HepG2 (cell line): ENCODE results near the gene PPP1R12C. TPM values are rescaled to one million over a fixed set of nuclear protein-coding genes. Genes with fewer than 3 reads are reported as not detected.
A peak's percentile ranks its signal among the peaks of the same experiment; 100 is the strongest.

Source experiments
- CREB1 ChIP-seq, 2 experiments: fragments of 450-650 bp in 1 of 2; IDR thresholded peaks; 2 replicates each; pipeline ENCODE4 v1.6.1; 2016 to 2017; ENCODE audit warnings: control low read depth in 1 of 2, mild to moderate bottlenecking in 1 of 2, missing compliant biosample characterization in 1 of 2, missing genetic modification characterization in 1 of 2
- EP300 ChIP-seq, 3 experiments: sonication (generic) in 1 of 3; formaldehyde crosslinking in 1 of 3; IDR thresholded peaks; 2 replicates each; pipeline versions ENCODE4 v1.5.1 to v1.6.1; 2011 to 2020; ENCODE audit warnings: low read depth in 2 of 3, low read length in 2 of 3, borderline replicate concordance in 1 of 3, improper control_type of control experiment in 1 of 3, mild to moderate bottlenecking in 1 of 3, missing genetic modification reagents in 1 of 3, moderate library complexity in 1 of 3
- HIVEP1 ChIP-seq: sonication (generic); formaldehyde crosslinking; IDR thresholded peaks from 2 replicates; pipeline ENCODE4 v1.4.0; 2020; ENCODE audit warnings: mild to moderate bottlenecking, missing genetic modification reagents
- KLF6 ChIP-seq: IDR thresholded peaks from 2 replicates; pipeline ENCODE4 v1.8.0; 2016; ENCODE audit warnings: missing biosample characterization, missing genetic modification reagents
- MATR3 ChIP-seq: sonication (generic); formaldehyde crosslinking; IDR thresholded peaks from 2 replicates; pipeline ENCODE4 v1.4.0; 2020; ENCODE audit warnings: missing genetic modification reagents
- MAZ ChIP-seq, 2 experiments: sonication (generic) in 1 of 2; formaldehyde crosslinking in 1 of 2; IDR thresholded peaks; 2 replicates each; pipeline versions ENCODE4 v1.5.0 to v1.6.1; 2012 to 2020; ENCODE audit warnings: low read depth in 2 of 2, mild to moderate bottlenecking in 2 of 2, borderline replicate concordance in 1 of 2, improper control_type of control experiment in 1 of 2, low read length in 1 of 2, missing genetic modification reagents in 1 of 2, moderate library complexity in 1 of 2
- MXD4 ChIP-seq: IDR thresholded peaks from 2 replicates; pipeline ENCODE4 v1.6.1; 2016; ENCODE audit warnings: mild to moderate bottlenecking, missing biosample characterization, missing genetic modification reagents
- NCOA1 ChIP-seq: sonication (generic); formaldehyde crosslinking; IDR thresholded peaks from 2 replicates; pipeline ENCODE4 v1.9.0; 2021; ENCODE audit warnings: missing genetic modification reagents
- PAWR ChIP-seq: sonication (generic); formaldehyde crosslinking; IDR thresholded peaks from 2 replicates; pipeline ENCODE4 v1.4.0; 2020; ENCODE audit warnings: missing genetic modification reagents, mild to moderate bottlenecking, borderline replicate concordance
- PCBP1 ChIP-seq: fragments of 200-400 bp; formaldehyde crosslinking; IDR thresholded peaks from 2 replicates; pipeline ENCODE4 v1.6.1; 2017; ENCODE audit warnings: mild to moderate bottlenecking, low read depth, low read length, borderline replicate concordance
- PHF21A ChIP-seq: sonication (generic); formaldehyde crosslinking; IDR thresholded peaks from 2 replicates; pipeline ENCODE4 v1.5.0; 2020; ENCODE audit warnings: mild to moderate bottlenecking, missing genetic modification reagents
- PLRG1 ChIP-seq: fragments of 450-650 bp; conservative IDR thresholded peaks from 2 replicates; pipeline ENCODE4 v1.6.1; 2016
- RCOR2 ChIP-seq: IDR thresholded peaks from 2 replicates; pipeline ENCODE4 v1.6.1; 2016; ENCODE audit warnings: missing biosample characterization, missing genetic modification reagents
- SETDB1 ChIP-seq: sonication (generic); formaldehyde crosslinking; IDR thresholded peaks from 2 replicates; pipeline ENCODE4 v1.5.1; 2020; ENCODE audit warnings: missing genetic modification reagents, mild to moderate bottlenecking, borderline replicate concordance
- ZSCAN29 ChIP-seq: sonication (generic); formaldehyde crosslinking; conservative IDR thresholded peaks from 2 replicates; pipeline ENCODE4 v1.4.0; 2020; ENCODE audit warnings: mild to moderate bottlenecking, missing genetic modification reagents
- polyA plus RNA-seq, 8 experiments: library from polyadenylated mRNA; depleted of rRNA in 3 of 8; stranded (reverse) in 7 of 8; unstranded in 1 of 8; fragments of >200 nt; fragmentation: Illumina TruSeq in 4 of 8; extraction: Trizol in 4 of 8; gene quantifications; 2 replicates each; pipeline versions ENCODE4 v1.2.1 to v1.2.3, GENCODE V29; 2011 to 2016; ENCODE audit warnings: low read depth in 4 of 8, missing spikeins in 1 of 8, mixed read lengths in 1 of 8; ENCODE audit not compliant: insufficient read depth in 1 of 8
- total RNA-seq, 5 experiments: library from RNA; depleted of rRNA; stranded (reverse); fragments of >200 nt; fragmentation: Illumina TruSeq; extraction: Trizol; gene quantifications; 2 replicates each; pipeline ENCODE4 v1.2.3, GENCODE V29; 2016; ENCODE audit warnings: low read depth in 1 of 5
- TF ChIP-seq, protein P1 (sequence below): sonication (generic); formaldehyde crosslinking; IDR thresholded peaks from 2 replicates; pipeline ENCODE4 v1.4.0; 2020; ENCODE audit warnings: missing genetic modification reagents, mild to moderate bottlenecking, borderline replicate concordance
- TF ChIP-seq, protein P2 (sequence below): sonication (generic); formaldehyde crosslinking; IDR thresholded peaks from 2 replicates; pipeline ENCODE4 v1.4.0; 2020; ENCODE audit warnings: missing genetic modification reagents
- TF ChIP-seq, protein P3 (sequence below): sonication (generic); formaldehyde crosslinking; conservative IDR thresholded peaks from 2 replicates; pipeline ENCODE4 v1.8.1; 2023; ENCODE audit warnings: missing genetic modification reagents
- TF ChIP-seq, protein P4 (sequence below): sonication (generic); formaldehyde crosslinking; IDR thresholded peaks from 2 replicates; pipeline ENCODE4 v1.9.0; 2022; ENCODE audit warnings: missing genetic modification reagents, mild to moderate bottlenecking, borderline replicate concordance

PPP1R12C gene
- total and polyA plus RNA-seq, 2 of the 13 experiments (the other 11 are each of a cell fraction or from before 2014, with no cell fraction given) = 29.7 to 30.3 TPM

DNA sequence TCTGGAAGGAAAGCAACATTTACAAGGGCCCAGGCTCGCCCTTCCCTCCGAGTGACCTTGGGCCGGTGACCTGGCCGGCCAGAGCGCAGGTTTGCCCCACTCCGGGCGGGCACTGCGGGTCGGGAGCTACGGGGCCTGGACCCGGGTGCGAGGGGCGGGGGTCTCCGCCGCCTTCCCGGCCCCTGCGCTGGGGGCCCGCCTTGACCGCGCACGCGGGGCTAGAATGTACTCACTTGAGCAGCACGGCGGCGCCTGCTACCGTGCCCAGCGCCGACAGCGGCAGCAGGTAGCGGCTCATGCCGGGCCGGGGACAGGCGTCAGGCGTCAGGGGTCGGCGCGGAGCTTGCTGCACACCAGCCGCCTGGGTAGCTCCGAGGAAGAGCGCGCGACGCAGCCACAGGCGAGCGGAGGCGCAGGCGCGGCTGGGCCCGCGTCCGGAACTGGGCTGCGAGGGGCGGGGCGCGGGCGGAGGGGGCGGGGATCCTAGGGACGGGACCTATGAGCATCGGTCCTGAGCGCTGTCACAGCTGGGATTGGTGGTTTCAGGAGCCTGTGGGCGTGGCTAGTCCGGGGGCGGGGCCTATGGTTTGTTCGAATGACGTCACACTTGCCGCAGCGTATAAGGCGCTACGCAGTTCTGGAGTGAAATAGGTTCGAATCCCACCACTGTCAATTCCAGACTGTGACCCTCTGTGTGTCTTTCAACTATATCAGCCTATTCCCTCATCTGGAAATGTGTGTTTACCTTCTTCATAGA is 54.5 kb downstream of the PPP1R12C start, which contains the start of gene RDH13 (continued):
- TF ChIP-seq CREB1 (IDR thresholded peaks at IDR 0.05) (peak; percentile 99), CREB1 (CRISPR knock-in tag; IDR thresholded peaks at IDR 0.05) (peak; percentile 86), PAWR (no peak), MATR3 (no peak), PCBP1 (no peak), SETDB1 (CRISPR knock-in tag) (no peak), PLRG1 (no peak), ZSCAN29 (CRISPR knock-in tag) (no peak), PHF21A (CRISPR knock-in tag) (no peak), RCOR2 (no peak), KLF6 (CRISPR knock-in tag) (no peak), MAZ (IDR thresholded peaks at IDR 0.05; ENCODE audit: borderline replicate concordance, low read depth, low read length) (no peak), MAZ (CRISPR knock-in tag; IDR thresholded peaks at IDR 0.05; ENCODE audit: low read depth) (0 out of 2 replicates have a peak, but pooled peaks have one; percentile 29), HIVEP1 (CRISPR knock-in tag) (no peak), NCOA1 (no peak), MXD4 (CRISPR knock-in tag) (no peak), EP300 (IDR thresholded peaks at IDR 0.05; ENCODE audit: low read depth in 2 of 2, low read length in 2 of 2) (no peak), EP300 (CRISPR knock-in tag; IDR thresholded peaks at IDR 0.05; ENCODE audit: borderline replicate concordance) (no peak)
- TF ChIP-seq, protein P1, sequence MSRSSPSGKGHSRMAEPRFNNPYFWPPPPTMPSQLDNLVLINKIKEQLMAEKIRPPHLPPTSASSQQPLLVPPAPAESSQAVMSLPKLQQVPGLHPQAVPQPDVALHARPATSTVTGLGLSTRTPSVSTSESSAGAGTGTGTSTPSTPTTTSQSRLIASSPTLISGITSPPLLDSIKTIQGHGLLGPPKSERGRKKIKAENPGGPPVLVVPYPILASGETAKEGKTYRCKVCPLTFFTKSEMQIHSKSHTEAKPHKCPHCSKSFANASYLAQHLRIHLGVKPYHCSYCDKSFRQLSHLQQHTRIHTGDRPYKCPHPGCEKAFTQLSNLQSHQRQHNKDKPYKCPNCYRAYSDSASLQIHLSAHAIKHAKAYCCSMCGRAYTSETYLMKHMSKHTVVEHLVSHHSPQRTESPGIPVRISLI (CRISPR knock-in tag) = no peak
- TF ChIP-seq, protein P2, sequence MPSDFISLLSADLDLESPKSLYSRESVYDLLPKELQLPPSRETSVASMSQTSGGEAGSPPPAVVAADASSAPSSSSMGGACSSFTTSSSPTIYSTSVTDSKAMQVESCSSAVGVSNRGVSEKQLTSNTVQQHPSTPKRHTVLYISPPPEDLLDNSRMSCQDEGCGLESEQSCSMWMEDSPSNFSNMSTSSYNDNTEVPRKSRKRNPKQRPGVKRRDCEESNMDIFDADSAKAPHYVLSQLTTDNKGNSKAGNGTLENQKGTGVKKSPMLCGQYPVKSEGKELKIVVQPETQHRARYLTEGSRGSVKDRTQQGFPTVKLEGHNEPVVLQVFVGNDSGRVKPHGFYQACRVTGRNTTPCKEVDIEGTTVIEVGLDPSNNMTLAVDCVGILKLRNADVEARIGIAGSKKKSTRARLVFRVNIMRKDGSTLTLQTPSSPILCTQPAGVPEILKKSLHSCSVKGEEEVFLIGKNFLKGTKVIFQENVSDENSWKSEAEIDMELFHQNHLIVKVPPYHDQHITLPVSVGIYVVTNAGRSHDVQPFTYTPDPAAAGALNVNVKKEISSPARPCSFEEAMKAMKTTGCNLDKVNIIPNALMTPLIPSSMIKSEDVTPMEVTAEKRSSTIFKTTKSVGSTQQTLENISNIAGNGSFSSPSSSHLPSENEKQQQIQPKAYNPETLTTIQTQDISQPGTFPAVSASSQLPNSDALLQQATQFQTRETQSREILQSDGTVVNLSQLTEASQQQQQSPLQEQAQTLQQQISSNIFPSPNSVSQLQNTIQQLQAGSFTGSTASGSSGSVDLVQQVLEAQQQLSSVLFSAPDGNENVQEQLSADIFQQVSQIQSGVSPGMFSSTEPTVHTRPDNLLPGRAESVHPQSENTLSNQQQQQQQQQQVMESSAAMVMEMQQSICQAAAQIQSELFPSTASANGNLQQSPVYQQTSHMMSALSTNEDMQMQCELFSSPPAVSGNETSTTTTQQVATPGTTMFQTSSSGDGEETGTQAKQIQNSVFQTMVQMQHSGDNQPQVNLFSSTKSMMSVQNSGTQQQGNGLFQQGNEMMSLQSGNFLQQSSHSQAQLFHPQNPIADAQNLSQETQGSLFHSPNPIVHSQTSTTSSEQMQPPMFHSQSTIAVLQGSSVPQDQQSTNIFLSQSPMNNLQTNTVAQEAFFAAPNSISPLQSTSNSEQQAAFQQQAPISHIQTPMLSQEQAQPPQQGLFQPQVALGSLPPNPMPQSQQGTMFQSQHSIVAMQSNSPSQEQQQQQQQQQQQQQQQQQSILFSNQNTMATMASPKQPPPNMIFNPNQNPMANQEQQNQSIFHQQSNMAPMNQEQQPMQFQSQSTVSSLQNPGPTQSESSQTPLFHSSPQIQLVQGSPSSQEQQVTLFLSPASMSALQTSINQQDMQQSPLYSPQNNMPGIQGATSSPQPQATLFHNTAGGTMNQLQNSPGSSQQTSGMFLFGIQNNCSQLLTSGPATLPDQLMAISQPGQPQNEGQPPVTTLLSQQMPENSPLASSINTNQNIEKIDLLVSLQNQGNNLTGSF (CRISPR knock-in tag) = no peak
- TF ChIP-seq, protein P3, sequence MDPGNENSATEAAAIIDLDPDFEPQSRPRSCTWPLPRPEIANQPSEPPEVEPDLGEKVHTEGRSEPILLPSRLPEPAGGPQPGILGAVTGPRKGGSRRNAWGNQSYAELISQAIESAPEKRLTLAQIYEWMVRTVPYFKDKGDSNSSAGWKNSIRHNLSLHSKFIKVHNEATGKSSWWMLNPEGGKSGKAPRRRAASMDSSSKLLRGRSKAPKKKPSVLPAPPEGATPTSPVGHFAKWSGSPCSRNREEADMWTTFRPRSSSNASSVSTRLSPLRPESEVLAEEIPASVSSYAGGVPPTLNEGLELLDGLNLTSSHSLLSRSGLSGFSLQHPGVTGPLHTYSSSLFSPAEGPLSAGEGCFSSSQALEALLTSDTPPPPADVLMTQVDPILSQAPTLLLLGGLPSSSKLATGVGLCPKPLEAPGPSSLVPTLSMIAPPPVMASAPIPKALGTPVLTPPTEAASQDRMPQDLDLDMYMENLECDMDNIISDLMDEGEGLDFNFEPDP (CRISPR knock-in tag) = no peak
- TF ChIP-seq, protein P4, sequence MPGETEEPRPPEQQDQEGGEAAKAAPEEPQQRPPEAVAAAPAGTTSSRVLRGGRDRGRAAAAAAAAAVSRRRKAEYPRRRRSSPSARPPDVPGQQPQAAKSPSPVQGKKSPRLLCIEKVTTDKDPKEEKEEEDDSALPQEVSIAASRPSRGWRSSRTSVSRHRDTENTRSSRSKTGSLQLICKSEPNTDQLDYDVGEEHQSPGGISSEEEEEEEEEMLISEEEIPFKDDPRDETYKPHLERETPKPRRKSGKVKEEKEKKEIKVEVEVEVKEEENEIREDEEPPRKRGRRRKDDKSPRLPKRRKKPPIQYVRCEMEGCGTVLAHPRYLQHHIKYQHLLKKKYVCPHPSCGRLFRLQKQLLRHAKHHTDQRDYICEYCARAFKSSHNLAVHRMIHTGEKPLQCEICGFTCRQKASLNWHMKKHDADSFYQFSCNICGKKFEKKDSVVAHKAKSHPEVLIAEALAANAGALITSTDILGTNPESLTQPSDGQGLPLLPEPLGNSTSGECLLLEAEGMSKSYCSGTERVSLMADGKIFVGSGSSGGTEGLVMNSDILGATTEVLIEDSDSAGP (CRISPR knock-in tag) = no peak; the same call in 1 of the 2 replicates
